ENCODE results near the gene HLA-DMA. TPM values are rescaled to one million over a fixed set of nuclear protein-coding genes. Genes with fewer than 3 reads are reported as not detected.

Gene HLA-DMA
- total and polyA plus RNA-seq, 2 of the 13 experiments (the other 11 are each of a cell fraction or from before 2014, with no cell fraction given): 0.70 to 0.71 TPM

GRCh38 chr6:32977272-32977952 is 24.5 kb upstream of the HLA-DMA start:
- Histone ChIP-seq H3K9me3 (ENCODE audit: low read length) (no peaks in the 10 kb centered on the region), H3K36me3 (replicated peaks in 1 of 2; ENCODE audit: control insufficient read depth in 1 of 2, insufficient read depth in 2 of 2, low read length in 2 of 2) (peaks cover 53 to 87% of the 10 kb centered on the region in 2 experiments), H2AFZ (ENCODE audit: low read length) (no peak overlapping the region), H3K4me3 (replicated peaks in 1 of 3; ENCODE audit: insufficient read depth in 1 of 3, low read depth in 2 of 3, low read length in 3 of 3) (no peak overlapping the region), H3K79me2 (ENCODE audit: insufficient read depth, low read length) (peaks cover 53% of the 10 kb centered on the region), H4K20me1 (ENCODE audit: insufficient read depth, low read length) (peaks cover 96% of the 10 kb centered on the region), H3K4me1 (ENCODE audit: insufficient read depth, low read length) (peaks cover 44% of the 10 kb centered on the region), H3K9ac (ENCODE audit: insufficient read depth, low read depth, low read length) (no peak overlapping the region), H3K27ac (ENCODE audit: extremely low read length, insufficient read depth, low read length) (no peak overlapping the region), H3K27me3 (ENCODE audit: control insufficient read depth in 1 of 2, insufficient read depth in 2 of 2, low read length in 2 of 2) (peaks cover 0 to 4% of the 10 kb centered on the region in 2 experiments; a peak in 1 of 5 replicates), H3K4me2 (ENCODE audit: low read depth, low read length) (0 out of 2 replicates have a peak overlapping the region, but pooled peaks have one; percentile 0)
- CTCF ChIA-PET (ENCODE audit: low intra/inter-chr PET ratio, low total read pairs): no interaction called here
- no TSS peak for BruUV-seq (replicated peaks)
- WGBS (ENCODE audit: low lambda C conversion rate): 97% methylated on average over 10 of the region's 10 CpGs
- DNase-seq (ENCODE audit: low spot score) (no peak), FAIRE-seq (no peak), ATAC-seq (no peak)
- POLR2A ChIA-PET: interaction anchor here (0.9 to 10.2 kb wide), 4 partner anchors 6 to 83 kb away, joined by 3 to 305 read pairs (median 6); partner anchors contain the start of genes BRD2 and HLA-DMA
- intact Hi-C loops (cut with micrococcal nuclease; ENCODE audit: unreplicated experiment): no loop called here
- in situ Hi-C loops (cut with HindIII; ENCODE audit: extremely low pct_ligation_motif_present, low pct_unique_long_range_greater_than_20kb): loop anchor here (5.0 kb wide), 1 partner anchor 85 kb away; no protein-coding TSS in a partner anchor
- TF ChIP-seq ZNF724P (CRISPR knock-in tag; IDR thresholded peaks at IDR 0.05; ENCODE audit: borderline replicate concordance): no peak
- TF ChIP-seq CC2D1A (CRISPR knock-in tag; IDR thresholded peaks at IDR 0.05): no peak
- TF ChIP-seq BCL6 (CRISPR knock-in tag; IDR thresholded peaks at IDR 0.05): no peak
- no peak for TF ChIP-seq ZSCAN30 (CRISPR knock-in tag; IDR thresholded peaks at IDR 0.05)
- peak; percentile 69; the same call in 1 of the 2 replicates for TF ChIP-seq POLR2G (IDR thresholded peaks at IDR 0.05; ENCODE audit: low read depth, low read length)
- no peak for TF ChIP-seq ZNF513 (CRISPR knock-in tag; conservative IDR thresholded peaks at IDR 0.05)
- TF ChIP-seq USF2 (IDR thresholded peaks at IDR 0.05; ENCODE audit: low read depth, low read length): no peak
- TF ChIP-seq USF2 (CRISPR knock-in tag; IDR thresholded peaks at IDR 0.05; ENCODE audit: borderline replicate concordance): no peak
- no peak for TF ChIP-seq MED13 (CRISPR knock-in tag; IDR thresholded peaks at IDR 0.05)
- no peak for TF ChIP-seq ZNF83 (CRISPR knock-in tag; IDR thresholded peaks at IDR 0.05; ENCODE audit: borderline replicate concordance)
- TF ChIP-seq REL (CRISPR knock-in tag; conservative IDR thresholded peaks at IDR 0.05): no peak
- TF ChIP-seq ZMYM4 (CRISPR knock-in tag; IDR thresholded peaks at IDR 0.05): 0 out of 2 replicates have a peak, but pooled peaks have one; percentile 13
- no peak for TF ChIP-seq ZNF572 (CRISPR knock-in tag; IDR thresholded peaks at IDR 0.05)
- TF ChIP-seq NR3C1 (CRISPR knock-in tag; IDR thresholded peaks at IDR 0.05): no peak
- peak; percentile 76; the same call in 1 of the 2 replicates for TF ChIP-seq PAF1 (CRISPR knock-in tag; IDR thresholded peaks at IDR 0.05)
- no peak for TF ChIP-seq TCF7 (IDR thresholded peaks at IDR 0.05; ENCODE audit: low read depth)
- TF ChIP-seq GABPB1 (CRISPR knock-in tag; IDR thresholded peaks at IDR 0.05): no peak
- no peak for TF ChIP-seq TCF12 (IDR thresholded peaks at IDR 0.05)
- no peak for TF ChIP-seq TCF12 (CRISPR knock-in tag; IDR thresholded peaks at IDR 0.05)
- no peak for TF ChIP-seq ZFYVE20 (CRISPR knock-in tag; IDR thresholded peaks at IDR 0.05; ENCODE audit: borderline replicate concordance, low read depth)
- TF ChIP-seq RXRB (CRISPR knock-in tag; IDR thresholded peaks at IDR 0.05; ENCODE audit: borderline replicate concordance): no peak
- TF ChIP-seq TEAD3 (CRISPR knock-in tag; optimal IDR thresholded peaks at IDR 0.05; ENCODE audit: borderline replicate concordance): no peak
- TF ChIP-seq ZNF431 (CRISPR knock-in tag; IDR thresholded peaks at IDR 0.05; ENCODE audit: borderline replicate concordance, low read depth): no peak
- TF ChIP-seq ZNF121 (CRISPR knock-in tag; IDR thresholded peaks at IDR 0.05): peak; percentile 69
